Endothelial cell of umbilical vein (primary cell): Measurements from ENCODE around the gene MYO16. TPM values are rescaled to one million over a fixed set of nuclear protein-coding genes. Genes with fewer than 3 reads are reported as not detected.

ENCODE experiments used
- BruUV-seq: library from RNA; stranded (reverse); fragments of 400-500 nt; replicated peaks from 2 replicates; lab custom pipeline; 2021; lab: Mats Ljungman, UMichigan
- CTCF ChIA-PET: fragments of 300-600, 350-600 bp; sonication (Branson Sonifier 250); formaldehyde crosslinking; loops from one replicate; lab custom pipeline; 2021; ENCODE audit warnings: antibody characterized with exemption, inconsistent platforms; lab: Charles Lee
- POLR2A ChIA-PET: fragments of 300-600, 350-600 bp; sonication (Branson Sonifier 250); formaldehyde crosslinking; loops from one replicate; lab custom pipeline; 2021; ENCODE audit warnings: antibody characterized with exemption, inconsistent platforms; lab: Charles Lee
- DNase-seq: peaks from one replicate; pipeline ENCODE4 v3.0.0-alpha.2; 2011; ENCODE audit warnings: low read depth, low spot score
- FAIRE-seq: peaks from 2 replicates; lab custom pipeline; 2011; peaks lifted over from hg19 to GRCh38; lab: Jason Lieb, UNC
- H2AFZ ChIP-seq: 2 replicates; pipeline ENCODE4 v1.6.0; 2012; ENCODE audit warnings: low read depth, low read length, control low read depth, inconsistent platforms
- H3K27ac ChIP-seq: 2 replicates; pipeline ENCODE4 v1.5.1; 2011; ENCODE audit warnings: low read depth, mild to moderate bottlenecking, control low read depth, low read length, moderate library complexity; ENCODE audit not compliant: insufficient read depth
- H3K27me3 ChIP-seq, 2 experiments: 2 replicates each; pipeline versions ENCODE4 v1.6.0 to v1.6.1; 2011; ENCODE audit warnings: low read length in 2 of 2, mixed read lengths in 1 of 2; ENCODE audit not compliant: control insufficient read depth in 2 of 2, insufficient read depth in 2 of 2
- H3K36me3 ChIP-seq, 2 experiments: 2 replicates in 1 of 2; 3 replicates in 1 of 2; pipeline ENCODE4 v1.5.1; 2011; ENCODE audit warnings: low read length in 2 of 2, mild to moderate bottlenecking in 1 of 2, moderate library complexity in 1 of 2; ENCODE audit not compliant: control insufficient read depth in 2 of 2, insufficient read depth in 2 of 2; ENCODE audit errors: extremely low read depth in 1 of 2
- H3K4me1 ChIP-seq: 3 replicates; pipeline ENCODE4 v1.5.1; 2011; ENCODE audit warnings: mild to moderate bottlenecking, low read length; ENCODE audit not compliant: control insufficient read depth, insufficient read depth; ENCODE audit errors: extremely low read depth
- H3K4me2 ChIP-seq: 2 replicates; pipeline ENCODE4 v1.6.1; 2011; ENCODE audit warnings: low read length, control low read depth, mixed read lengths; ENCODE audit not compliant: insufficient read depth
- H3K4me3 ChIP-seq, 3 experiments: fragments of 200-600 bp in 1 of 3; sonication (generic), shearing (Covaris generic) in 1 of 3; replicated peaks in 1 of 3; 2 replicates each; pipeline ENCODE4 v1.5.1; 2011 to 2016; ENCODE audit warnings: control low read depth in 3 of 3, low read length in 3 of 3, mild to moderate bottlenecking in 2 of 3, inconsistent platforms in 1 of 3, low read depth in 1 of 3, moderate library complexity in 1 of 3; ENCODE audit not compliant: insufficient read depth in 1 of 3
- H3K79me2 ChIP-seq: 2 replicates; pipeline ENCODE4 v1.6.0; 2012; ENCODE audit warnings: low read length, inconsistent platforms; ENCODE audit not compliant: control insufficient read depth, insufficient read depth
- H3K9ac ChIP-seq: replicated peaks from 2 replicates; pipeline ENCODE3; 2011; ENCODE audit warnings: low read length, control low read depth; ENCODE audit not compliant: insufficient read depth; ENCODE audit errors: extremely low read depth
- H3K9me1 ChIP-seq: replicated peaks from 3 replicates; pipeline ENCODE4 v1.6.0; 2011; ENCODE audit warnings: mild to moderate bottlenecking, low read length; ENCODE audit not compliant: control insufficient read depth, insufficient read depth; ENCODE audit errors: extremely low read depth
- H3K9me3 ChIP-seq: replicated peaks from 2 replicates; pipeline ENCODE4 v1.5.1; 2012; ENCODE audit warnings: low read length, inconsistent platforms; ENCODE audit not compliant: control insufficient read depth, insufficient read depth
- H4K20me1 ChIP-seq: replicated peaks from 2 replicates; pipeline ENCODE3; 2011; ENCODE audit warnings: mild to moderate bottlenecking, low read length; ENCODE audit not compliant: control insufficient read depth, insufficient read depth; ENCODE audit errors: extremely low read depth
- CTCF ChIP-seq, 2 donors: IDR thresholded peaks; 1 replicate in 1 of 2; 2 replicates in 1 of 2; pipeline ENCODE4 v1.5.1; 2011; ENCODE audit warnings: low read length in 2 of 2, mild to moderate bottlenecking in 2 of 2, moderate library complexity in 2 of 2, control low read depth in 1 of 2, inconsistent platforms in 1 of 2, low read depth in 1 of 2; ENCODE audit not compliant: insufficient read depth in 1 of 2; ENCODE audit errors: extremely low read depth in 1 of 2
- FOS ChIP-seq: IDR thresholded peaks from 2 replicates; pipeline ENCODE4 v1.6.1; 2011; ENCODE audit warnings: mild to moderate bottlenecking, low read length, moderate library complexity, borderline replicate concordance; ENCODE audit not compliant: insufficient read depth
- GATA2 ChIP-seq: IDR thresholded peaks from 2 replicates; pipeline ENCODE4 v1.7.0; 2011; ENCODE audit warnings: low read depth, mild to moderate bottlenecking, moderate library complexity, mixed read lengths, low read length; ENCODE audit not compliant: insufficient read length, insufficient read depth
- JUN ChIP-seq: IDR thresholded peaks from 2 replicates; pipeline ENCODE4 v1.6.1; 2011; ENCODE audit warnings: borderline replicate concordance, low read depth; ENCODE audit not compliant: insufficient read length, insufficient read depth
- MYC ChIP-seq: IDR thresholded peaks from one replicate; pipeline ENCODE4 v1.6.1; 2011; ENCODE audit warnings: mild to moderate bottlenecking, low read depth, low read length
- POLR2A ChIP-seq: IDR thresholded peaks from 2 replicates; pipeline ENCODE4 v1.6.1; 2012; ENCODE audit warnings: low read depth, mild to moderate bottlenecking, control low read depth, low read length
- POLR2AphosphoS5 ChIP-seq: IDR thresholded peaks from 2 replicates; pipeline ENCODE4 v1.6.1; 2012; ENCODE audit warnings: low read depth, mild to moderate bottlenecking, control low read depth, low read length, moderate library complexity; ENCODE audit not compliant: insufficient read depth
- dilution Hi-C: fragments of 300-500 bp; cut with MboI; formaldehyde crosslinking; loops from one replicate; pipeline ENCODE4 v1.15.0; 2019; ENCODE audit warnings: low sequenced_read_pairs; ENCODE audit not compliant: extremely low pct_ligation_motif_present
- intact Hi-C: fragments of 100-400 bp; cut with micrococcal nuclease; formaldehyde crosslinking; loops from one replicate; pipeline ENCODE4 v1.10.0; 2022
- polyA plus RNA-seq, 4 experiments: library from polyadenylated mRNA; depleted of rRNA in 3 of 4; stranded (reverse) in 3 of 4; unstranded in 1 of 4; fragments of >200 nt; gene quantifications; 2 replicates each; pipeline versions ENCODE4 v1.2.1 to v1.2.3, GENCODE V29; 2011 to 2012; ENCODE audit warnings: missing spikeins in 1 of 4
- total RNA-seq: library from RNA; stranded (reverse); gene quantifications from 2 replicates; pipeline ENCODE4 v1.2.3, GENCODE V29; 2021

The MYO16 gene
- total and polyA plus RNA-seq, 2 donors (not counting 3 experiments of a cell fraction or from before 2014, with no cell fraction given): 0.03 to 0.04 TPM

- Histone ChIP-seq H3K79me2 (no peaks in the 10 kb centered on the region), H3K36me3 (no peaks in the 10 kb centered on the region), H4K20me1 (no peaks in the 10 kb centered on the region), H3K9ac (no peak overlapping the region), H3K27me3 (no peaks in the 10 kb centered on the region), H3K4me1 (no peaks in the 10 kb centered on the region), H2AFZ (no peak overlapping the region), H3K9me1 (no peaks in the 10 kb centered on the region), H3K27ac (no peak overlapping the region), H3K4me3 (no peak overlapping the region), H3K4me2 (no peak overlapping the region), H3K9me3 (no peaks in the 10 kb centered on the region)
- BruUV-seq: no TSS peak
- ChIA-PET CTCF (no interaction called here), POLR2A (no interaction called here)
- dilution Hi-C loops (no loop called here), intact Hi-C loops (no loop called here)
- no peak for DNase-seq
- FAIRE-seq: no peak
- TF ChIP-seq MYC (no peak), CTCF (IDR thresholded peaks at IDR 0.05; ENCODE audit: extremely low read depth in 1 of 2, insufficient read depth in 1 of 2, low read depth in 1 of 2, low read length in 2 of 2) (no peak), JUN (no peak), GATA2 (no peak), POLR2AphosphoS5 (no peak), FOS (no peak)
Observed at GRCh38 chr13:109172136-109172535, 542.7 kb downstream of the MYO16 start.

GRCh38 chr13:109175666-109176065 is 546.3 kb downstream of the MYO16 start:
- FAIRE-seq (no peak), DNase-seq (no peak)
- Histone ChIP-seq H3K9ac (no peak overlapping the region), H3K4me1 (no peaks in the 10 kb centered on the region), H3K79me2 (no peaks in the 10 kb centered on the region), H3K9me3 (no peaks in the 10 kb centered on the region), H3K4me3 (no peak overlapping the region), H3K4me2 (no peak overlapping the region), H3K27ac (no peak overlapping the region), H4K20me1 (no peaks in the 10 kb centered on the region), H2AFZ (no peak overlapping the region), H3K27me3 (no peaks in the 10 kb centered on the region), H3K9me1 (no peaks in the 10 kb centered on the region), H3K36me3 (no peaks in the 10 kb centered on the region)
- intact Hi-C loops: no loop called here
- dilution Hi-C loops: no loop called here
- no TSS peak for BruUV-seq
- POLR2A ChIA-PET: no interaction called here
- TF ChIP-seq GATA2 (no peak), POLR2A (no peak), JUN (no peak)
- CTCF ChIA-PET: no interaction called here
